Chondrocyte (in vitro differentiated cells): Measurements from ENCODE around the gene TMPRSS6. TPM values are rescaled to one million over a fixed set of nuclear protein-coding genes. Genes with fewer than 3 reads are reported as not detected.

Experiments
- DNase-seq: peaks from one replicate; pipeline ENCODE4 v3.0.0; 2021; ENCODE audit warnings: mixed read lengths, low spot score
- H3K27ac Mint-ChIP-seq: one replicate; pipeline ENCODE4 v1.8.0; 2021; ENCODE audit warnings: mild to moderate bottlenecking, moderate library complexity, mixed read lengths; ENCODE audit not compliant: unreplicated experiment
- H3K27me3 Mint-ChIP-seq: 2 replicates; pipeline ENCODE4 v1.8.0; 2021; ENCODE audit warnings: low read depth, mixed read lengths
- H3K36me3 Mint-ChIP-seq: 2 replicates; pipeline ENCODE4 v1.8.0; 2021; ENCODE audit warnings: low read depth, mixed read lengths
- H3K4me1 Mint-ChIP-seq: 2 replicates; pipeline ENCODE4 v1.8.0; 2021; ENCODE audit warnings: low read depth, mild to moderate bottlenecking, mixed read lengths
- H3K4me3 Mint-ChIP-seq: one replicate; pipeline ENCODE4 v1.8.0; 2021; ENCODE audit warnings: mild to moderate bottlenecking, moderate library complexity, mixed read lengths; ENCODE audit not compliant: unreplicated experiment
- H3K9me3 Mint-ChIP-seq: 2 replicates; pipeline ENCODE4 v1.8.0; 2021; ENCODE audit warnings: low read depth, mixed read lengths
- total RNA-seq: library from RNA; stranded (reverse); gene quantifications from 3 replicates; pipeline ENCODE4 v1.2.1, GENCODE V29; 2021
- TF ChIP-seq, protein P1 (sequence below): fragments of 200-600 bp; sonication (generic); IDR thresholded peaks from 2 replicates; pipeline ENCODE4 v1.5.0; 2021; ENCODE audit warnings: antibody characterized with exemption, mild to moderate bottlenecking, moderate library complexity

TMPRSS6 gene
- total RNA-seq, 1 donor from 2014 or later, result not detected

DNA sequence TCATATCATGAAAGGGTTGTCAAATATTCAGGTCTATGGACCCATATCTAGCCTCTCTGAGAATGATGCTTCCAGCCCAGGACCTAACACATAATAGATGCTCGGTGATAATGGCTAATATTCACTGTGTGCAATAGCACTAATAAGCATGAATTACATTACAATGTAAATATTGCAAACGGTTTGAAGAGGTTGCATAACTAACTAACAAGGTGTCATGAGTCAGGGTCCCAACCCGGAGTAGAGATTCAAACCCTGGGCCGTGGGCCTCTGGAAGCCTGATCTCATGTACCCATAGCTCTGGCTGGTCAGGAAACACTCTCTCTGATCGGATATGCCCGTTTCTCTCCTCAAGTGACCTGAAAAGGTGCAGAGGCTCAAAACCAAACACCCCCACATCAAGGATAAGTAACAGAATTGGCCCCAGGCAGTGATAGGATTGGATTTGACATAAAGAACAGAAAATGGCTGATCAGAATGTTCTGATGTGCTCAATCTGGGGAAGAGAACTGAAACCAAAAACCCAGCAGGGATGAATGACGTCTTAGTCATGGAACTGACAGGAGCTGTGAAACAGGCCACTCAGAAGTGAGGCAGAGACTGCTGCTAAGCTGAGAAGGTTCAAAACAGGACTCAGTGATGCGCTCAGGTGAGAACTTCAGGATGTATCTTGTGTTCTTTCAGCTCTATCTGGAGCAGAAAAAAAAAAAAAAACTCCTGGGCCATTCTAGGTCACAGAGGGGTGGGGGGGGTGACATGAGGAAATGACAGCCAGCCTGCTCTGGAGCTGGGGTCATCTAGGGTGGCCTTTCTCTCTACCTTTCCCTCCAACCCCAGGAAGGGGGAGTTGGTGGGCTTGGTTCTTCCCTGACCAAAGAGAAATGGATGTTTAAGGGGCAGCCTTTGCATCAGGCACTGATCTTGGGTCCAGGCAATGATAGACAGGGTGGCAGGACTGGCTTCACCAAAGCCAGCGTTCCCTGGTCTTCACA lies 64.6 kb downstream of the TMPRSS6 start:
- peaks cover 4% of the 10 kb centered on the region for H3K4me1 Mint-ChIP-seq
- H3K27ac Mint-ChIP-seq, result no peak overlapping the region
- H3K36me3 Mint-ChIP-seq, result no peaks in the 10 kb centered on the region
- H3K4me3 Mint-ChIP-seq, result no peak overlapping the region
- TF ChIP-seq, protein P1, sequence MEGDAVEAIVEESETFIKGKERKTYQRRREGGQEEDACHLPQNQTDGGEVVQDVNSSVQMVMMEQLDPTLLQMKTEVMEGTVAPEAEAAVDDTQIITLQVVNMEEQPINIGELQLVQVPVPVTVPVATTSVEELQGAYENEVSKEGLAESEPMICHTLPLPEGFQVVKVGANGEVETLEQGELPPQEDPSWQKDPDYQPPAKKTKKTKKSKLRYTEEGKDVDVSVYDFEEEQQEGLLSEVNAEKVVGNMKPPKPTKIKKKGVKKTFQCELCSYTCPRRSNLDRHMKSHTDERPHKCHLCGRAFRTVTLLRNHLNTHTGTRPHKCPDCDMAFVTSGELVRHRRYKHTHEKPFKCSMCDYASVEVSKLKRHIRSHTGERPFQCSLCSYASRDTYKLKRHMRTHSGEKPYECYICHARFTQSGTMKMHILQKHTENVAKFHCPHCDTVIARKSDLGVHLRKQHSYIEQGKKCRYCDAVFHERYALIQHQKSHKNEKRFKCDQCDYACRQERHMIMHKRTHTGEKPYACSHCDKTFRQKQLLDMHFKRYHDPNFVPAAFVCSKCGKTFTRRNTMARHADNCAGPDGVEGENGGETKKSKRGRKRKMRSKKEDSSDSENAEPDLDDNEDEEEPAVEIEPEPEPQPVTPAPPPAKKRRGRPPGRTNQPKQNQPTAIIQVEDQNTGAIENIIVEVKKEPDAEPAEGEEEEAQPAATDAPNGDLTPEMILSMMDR, result no peak
- DNase-seq, result no peak
- H3K9me3 Mint-ChIP-seq, result no peaks in the 10 kb centered on the region
- no peaks in the 10 kb centered on the region for H3K27me3 Mint-ChIP-seq

DNA sequence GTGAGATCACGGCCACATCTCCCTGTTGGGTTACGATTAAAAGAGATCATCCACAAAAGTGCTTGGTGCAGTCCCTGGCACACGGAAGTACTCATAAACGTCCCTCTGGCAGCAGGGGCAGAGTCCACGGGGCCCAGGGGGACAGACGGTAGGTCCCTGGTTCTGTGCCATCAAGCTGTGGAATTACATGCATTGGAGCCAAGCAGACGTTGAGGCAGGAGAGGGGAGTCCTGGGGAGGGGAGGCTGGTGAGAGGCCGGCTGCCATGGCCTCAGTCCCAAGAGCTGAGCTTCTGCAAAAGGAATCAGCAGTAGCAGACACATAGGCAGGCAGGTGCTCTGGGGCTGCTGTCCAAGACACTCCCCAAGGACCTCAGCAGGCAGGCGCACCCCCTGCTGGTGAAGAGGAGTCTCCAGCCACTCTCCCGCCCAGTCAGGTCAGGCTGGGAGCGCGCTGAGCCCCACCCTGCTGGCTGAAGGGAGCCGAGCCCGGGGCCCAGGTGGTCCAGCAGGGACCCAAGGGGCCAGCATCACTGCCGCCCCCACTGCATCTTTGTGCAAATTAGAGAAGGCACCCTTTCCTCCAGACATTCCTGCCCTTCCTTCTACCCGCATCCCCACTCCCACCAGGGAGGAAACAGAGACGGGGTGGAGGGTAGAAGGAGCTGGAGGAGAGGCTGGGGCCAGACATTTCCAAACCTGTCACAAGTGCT lies 65.5 kb downstream of the TMPRSS6 start:
- Mint-ChIP-seq H3K4me1 (peaks cover 4% of the 10 kb centered on the region), H3K4me3 (no peak overlapping the region), H3K27me3 (no peaks in the 10 kb centered on the region), H3K36me3 (no peaks in the 10 kb centered on the region), H3K27ac (no peak overlapping the region), H3K9me3 (no peaks in the 10 kb centered on the region)
- no peak for DNase-seq
- TF ChIP-seq, protein P1, result peak; percentile 54

DNA sequence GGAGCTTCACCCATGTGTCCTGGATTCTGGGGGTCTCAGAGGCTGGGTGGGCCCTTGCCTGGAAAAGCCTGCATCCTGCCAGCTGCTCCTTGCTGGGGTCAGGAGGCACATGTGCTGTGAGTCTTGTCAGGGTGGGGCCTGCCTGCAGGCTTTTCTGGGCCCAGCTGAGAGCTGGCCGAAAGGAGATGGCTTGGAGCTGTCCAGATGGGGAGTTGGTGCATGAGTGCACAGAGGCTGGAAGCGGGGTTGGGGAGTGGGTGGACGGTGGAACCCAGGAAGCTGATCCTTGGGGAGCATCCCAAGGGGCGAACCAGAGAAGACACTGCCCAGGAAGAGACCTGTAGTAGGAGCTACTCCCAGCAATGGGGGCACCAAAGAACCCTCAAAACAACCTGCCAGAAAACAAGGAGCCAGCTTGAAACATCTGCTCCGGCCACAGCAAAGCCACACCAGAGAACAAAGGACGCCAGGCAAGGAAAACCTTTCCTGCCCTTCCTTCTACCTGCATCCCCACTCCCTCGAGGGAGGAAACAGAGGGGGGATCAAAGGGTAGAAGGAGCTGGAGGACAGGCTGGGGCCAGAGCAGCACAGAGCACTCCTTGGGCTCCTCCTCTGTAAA lies 66.2 kb downstream of the TMPRSS6 start:
- Mint-ChIP-seq H3K4me3 (no peak overlapping the region), H3K36me3 (no peaks in the 10 kb centered on the region), H3K4me1 (peaks cover 4% of the 10 kb centered on the region), H3K9me3 (no peaks in the 10 kb centered on the region), H3K27ac (no peak overlapping the region), H3K27me3 (no peaks in the 10 kb centered on the region)
- no peak for DNase-seq
- TF ChIP-seq, protein P1, result no peak

DNA sequence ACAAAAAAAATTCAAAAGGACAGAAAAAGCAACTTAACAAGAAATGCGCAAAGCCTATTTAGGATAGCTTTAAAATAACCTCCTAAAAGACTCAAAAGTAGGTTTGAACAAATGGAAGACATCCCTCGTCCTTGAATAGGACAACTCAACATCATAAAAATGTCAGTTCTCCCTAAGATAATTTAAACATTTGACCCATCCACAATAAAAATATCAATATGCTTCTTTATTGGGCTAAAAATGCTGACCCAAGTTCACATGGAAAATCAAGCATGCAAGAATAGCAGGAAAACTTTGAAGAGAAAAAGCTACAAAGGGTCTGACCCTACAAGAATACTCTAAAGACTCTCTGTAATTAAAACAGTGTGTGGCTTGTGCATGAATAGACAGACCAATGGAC lies 70.0 kb downstream of the TMPRSS6 start:
- no peak for DNase-seq
- Mint-ChIP-seq H3K27ac (no peak overlapping the region), H3K4me3 (no peak overlapping the region), H3K27me3 (peaks cover 10% of the 10 kb centered on the region), H3K9me3 (no peaks in the 10 kb centered on the region), H3K36me3 (no peaks in the 10 kb centered on the region), H3K4me1 (peaks cover 4% of the 10 kb centered on the region)
- TF ChIP-seq, protein P1, result no peak

DNA sequence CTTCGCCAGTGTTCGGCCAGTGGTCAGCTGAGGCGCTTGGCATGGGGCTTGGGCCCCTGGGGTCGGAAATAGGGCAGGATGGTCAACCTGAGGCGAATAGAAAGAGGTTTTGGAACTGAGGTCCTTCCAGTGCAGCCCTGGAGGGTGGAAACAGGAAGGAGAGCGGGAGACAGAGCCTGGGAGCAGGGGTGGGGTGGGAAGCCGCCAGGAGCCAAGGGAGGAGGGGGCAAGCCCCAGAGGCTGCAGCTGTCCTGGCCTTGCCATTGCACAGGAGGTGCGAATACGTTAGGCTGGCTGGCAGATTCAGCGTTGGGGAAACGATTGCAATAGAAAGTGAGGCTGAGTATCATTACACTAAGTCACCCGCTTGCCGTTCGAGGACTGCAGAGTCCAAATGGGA lies 71.8 kb downstream of the TMPRSS6 start:
- TF ChIP-seq, protein P1, result no peak
- Mint-ChIP-seq H3K27ac (no peak overlapping the region), H3K36me3 (no peaks in the 10 kb centered on the region), H3K9me3 (no peaks in the 10 kb centered on the region), H3K4me3 (no peak overlapping the region), H3K27me3 (peaks cover 14% of the 10 kb centered on the region), H3K4me1 (peaks cover 10% of the 10 kb centered on the region)
- no peak for DNase-seq
